Activated T-cell treated with anti-CD3 and anti-CD28 coated beads, Interleukin-2, amount 50 U/mL, for 24 hours (primary cell): ENCODE results near the gene ATXN1.
"Not testable (repeated sequence)": the region's sequence is repeated elsewhere in the genome, so short reads cannot be mapped to it uniquely, and the experiment has no call there.

Source experiments
- DNase-seq: peaks from one replicate; pipeline ENCODE4 v3.0.0-alpha.2; 2020
- H3K27ac Mint-ChIP-seq: 2 replicates; pipeline ENCODE4 v1.8.0; 2020; ENCODE audit warnings: mild to moderate bottlenecking, mixed read lengths
- H3K27me3 Mint-ChIP-seq: 2 replicates; pipeline ENCODE4 v1.8.0; 2020; ENCODE audit warnings: mixed read lengths
- H3K36me3 Mint-ChIP-seq: 2 replicates; pipeline ENCODE4 v1.8.0; 2020; ENCODE audit warnings: low read depth, mixed read lengths
- H3K4me1 Mint-ChIP-seq: 2 replicates; pipeline ENCODE4 v1.8.0; 2020; ENCODE audit warnings: low read depth, mixed read lengths
- H3K4me3 Mint-ChIP-seq: 2 replicates; pipeline ENCODE4 v1.8.0; 2020; ENCODE audit warnings: mild to moderate bottlenecking, moderate library complexity, mixed read lengths
- H3K9me3 Mint-ChIP-seq: 2 replicates; pipeline ENCODE4 v1.8.0; 2020; ENCODE audit warnings: mixed read lengths

Gene ATXN1

DNA sequence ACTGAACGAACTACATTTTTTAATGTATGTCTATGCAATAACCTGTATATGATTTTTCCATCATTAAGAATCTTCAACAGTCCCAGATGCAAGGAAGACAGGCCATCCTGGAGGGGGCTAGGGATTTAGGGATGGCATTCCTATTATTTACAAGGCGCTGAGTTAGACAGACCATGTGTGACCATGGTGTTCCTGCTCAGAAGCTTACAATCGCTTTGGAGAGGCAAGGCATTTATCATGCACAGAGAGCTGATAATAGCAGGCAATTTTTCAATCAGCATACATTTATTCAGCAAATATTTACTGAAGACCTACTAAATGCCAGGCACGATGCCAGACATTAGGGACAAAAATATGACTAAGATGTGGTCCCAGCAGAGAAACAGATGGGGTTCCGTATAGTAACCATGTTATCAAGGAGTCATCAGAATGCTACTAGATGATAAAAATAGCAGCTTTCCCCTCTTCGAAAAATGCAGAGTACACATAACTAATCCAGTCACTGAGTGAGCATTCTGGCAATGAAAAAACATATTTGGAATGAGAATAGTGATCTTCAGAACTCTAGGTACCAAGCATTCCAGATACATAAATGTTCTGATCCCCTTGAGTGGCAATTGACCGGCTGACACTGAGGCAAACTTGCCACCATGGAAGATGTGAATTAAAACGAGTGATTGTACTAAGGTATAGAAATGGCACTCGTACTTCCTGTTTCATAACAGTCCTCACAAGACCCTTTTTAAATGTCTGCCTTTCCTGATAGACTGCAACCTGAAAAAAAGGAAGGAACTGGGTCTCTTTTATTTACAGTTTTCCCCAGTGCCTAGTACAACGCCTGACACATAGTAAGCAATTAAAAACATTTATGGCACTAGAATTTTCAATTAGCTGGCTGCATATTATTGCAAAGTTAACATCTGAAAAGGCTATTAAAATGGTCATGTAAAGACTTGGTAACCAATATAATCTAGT is 135.7 kb downstream of the ATXN1 start:
- H3K27ac Mint-ChIP-seq: peak overlapping the region; percentile 39
- peaks cover 2% of the 10 kb centered on the region for H3K9me3 Mint-ChIP-seq
- peaks cover 30% of the 10 kb centered on the region for H3K36me3 Mint-ChIP-seq
- no peak overlapping the region for H3K4me3 Mint-ChIP-seq
- peaks cover 37% of the 10 kb centered on the region for H3K4me1 Mint-ChIP-seq
- H3K27me3 Mint-ChIP-seq: no peaks in the 10 kb centered on the region
- DNase-seq: no peak

DNA sequence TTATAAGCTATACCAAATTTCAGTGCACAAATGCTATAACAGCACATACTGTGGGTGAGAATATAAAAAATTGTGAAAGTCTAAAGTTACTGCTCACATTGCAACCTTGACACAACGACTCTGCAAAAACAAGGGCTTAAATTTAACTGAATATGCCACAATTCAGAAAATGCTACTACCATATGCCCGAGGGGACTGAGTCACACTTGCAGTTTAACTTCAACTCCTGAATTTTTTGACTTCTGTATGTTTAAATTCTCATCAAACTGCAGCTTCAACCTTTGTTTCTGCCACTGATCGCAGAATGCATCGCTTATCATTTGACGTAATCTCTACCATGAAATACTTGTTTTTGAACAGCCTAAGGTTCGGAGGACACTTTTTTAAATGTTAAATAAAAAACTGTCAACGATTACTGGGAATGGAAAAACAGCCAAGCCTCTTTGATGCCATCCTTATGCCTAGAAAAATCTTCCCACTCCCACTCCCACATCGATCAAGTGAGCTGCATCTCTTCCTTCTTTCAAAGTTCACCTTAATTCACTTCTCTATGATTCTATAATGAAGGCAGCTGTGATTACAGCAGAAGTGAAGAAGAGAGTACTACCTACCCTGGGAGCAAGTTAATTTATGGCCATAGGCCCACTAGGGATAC is 136.5 kb downstream of the ATXN1 start:
- H3K27me3 Mint-ChIP-seq: no peaks in the 10 kb centered on the region
- DNase-seq: no peak
- H3K4me3 Mint-ChIP-seq: no peak overlapping the region
- H3K9me3 Mint-ChIP-seq: peaks cover 2% of the 10 kb centered on the region
- peaks cover 44% of the 10 kb centered on the region for H3K4me1 Mint-ChIP-seq
- H3K36me3 Mint-ChIP-seq: peaks cover 23% of the 10 kb centered on the region
- H3K27ac Mint-ChIP-seq: no peak overlapping the region

DNA sequence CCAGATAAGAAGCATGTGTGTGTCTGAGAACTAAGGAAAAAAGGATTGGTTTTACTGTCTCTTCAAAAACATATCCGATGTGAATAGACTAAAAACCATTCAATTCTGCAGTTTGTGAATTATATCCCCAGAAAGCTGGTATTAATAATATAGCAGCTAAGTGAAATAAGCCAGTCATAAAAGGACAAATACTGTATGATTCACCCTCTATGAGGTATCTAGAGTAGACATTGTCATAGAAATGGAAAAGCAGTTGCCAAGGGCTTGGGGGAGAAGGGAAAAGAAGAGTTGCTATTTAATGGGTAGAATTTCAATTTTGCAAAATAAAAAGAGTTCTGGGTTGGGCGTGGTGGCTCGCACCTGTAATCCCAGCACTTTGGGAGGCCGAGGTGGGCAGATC is 137.5 kb downstream of the ATXN1 start:
- Mint-ChIP-seq H3K27me3 (no peaks in the 10 kb centered on the region), H3K4me3 (no peak overlapping the region), H3K4me1 (peaks cover 50% of the 10 kb centered on the region), H3K9me3 (no peaks in the 10 kb centered on the region), H3K36me3 (peaks cover 17% of the 10 kb centered on the region), H3K27ac (peak overlapping the region; percentile 18)
- DNase-seq: no peak

DNA sequence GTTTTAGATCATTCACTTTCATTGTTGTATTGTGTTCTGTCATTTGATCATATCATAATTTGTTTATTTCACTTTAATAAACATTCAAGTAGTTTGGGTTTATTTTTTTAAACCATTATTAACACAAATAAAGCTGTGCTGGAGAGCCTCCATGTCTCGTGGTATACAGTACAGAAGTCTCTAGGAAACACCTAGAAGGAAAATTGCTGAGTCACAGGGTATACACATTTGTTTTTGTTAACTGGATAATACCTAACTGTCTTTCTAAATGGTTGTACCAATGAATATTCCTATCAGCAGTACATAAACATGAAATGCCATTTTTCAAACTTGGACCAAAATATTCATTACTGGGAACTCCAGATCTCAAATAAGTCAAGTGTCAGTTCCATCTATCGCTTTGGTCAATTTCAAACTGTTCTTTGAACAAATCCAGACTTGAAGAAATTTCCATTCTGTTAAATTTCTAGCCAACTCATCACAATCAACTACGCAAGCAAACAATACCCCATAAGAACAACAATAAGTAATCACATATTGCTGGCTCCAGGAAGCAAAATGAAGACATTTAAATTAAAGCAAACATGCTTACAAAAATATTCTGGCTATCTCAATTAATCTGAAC is 138.1 kb downstream of the ATXN1 start:
- Mint-ChIP-seq H3K4me3 (no peak overlapping the region), H3K9me3 (no peaks in the 10 kb centered on the region), H3K27me3 (no peaks in the 10 kb centered on the region), H3K4me1 (peaks cover 50% of the 10 kb centered on the region), H3K36me3 (peaks cover 14% of the 10 kb centered on the region), H3K27ac (peak overlapping the region; percentile 7)
- DNase-seq: no peak

DNA sequence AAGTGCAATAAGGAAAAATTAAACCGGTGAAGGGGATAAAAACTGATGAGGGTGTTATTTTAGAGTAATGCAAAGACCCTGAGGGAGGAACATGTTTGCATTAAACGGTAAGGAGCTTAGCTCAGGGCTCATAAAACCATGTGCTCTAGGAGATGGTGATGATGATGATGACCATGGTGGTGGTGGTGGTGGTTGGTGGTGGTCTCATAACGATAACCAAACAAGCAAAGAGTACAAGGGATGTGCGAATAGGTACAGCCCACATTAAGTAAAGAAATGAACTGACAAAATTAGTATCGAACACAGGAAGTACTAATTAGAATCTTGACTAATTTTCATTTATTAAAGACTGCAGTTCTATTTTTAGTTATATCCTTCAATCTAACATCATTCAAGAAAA is 139.1 kb downstream of the ATXN1 start:
- Mint-ChIP-seq H3K27ac (no peak overlapping the region), H3K27me3 (no peaks in the 10 kb centered on the region), H3K4me3 (no peak overlapping the region), H3K36me3 (peaks cover 10% of the 10 kb centered on the region), H3K9me3 (no peaks in the 10 kb centered on the region), H3K4me1 (peaks cover 52% of the 10 kb centered on the region)
- no peak for DNase-seq

DNA sequence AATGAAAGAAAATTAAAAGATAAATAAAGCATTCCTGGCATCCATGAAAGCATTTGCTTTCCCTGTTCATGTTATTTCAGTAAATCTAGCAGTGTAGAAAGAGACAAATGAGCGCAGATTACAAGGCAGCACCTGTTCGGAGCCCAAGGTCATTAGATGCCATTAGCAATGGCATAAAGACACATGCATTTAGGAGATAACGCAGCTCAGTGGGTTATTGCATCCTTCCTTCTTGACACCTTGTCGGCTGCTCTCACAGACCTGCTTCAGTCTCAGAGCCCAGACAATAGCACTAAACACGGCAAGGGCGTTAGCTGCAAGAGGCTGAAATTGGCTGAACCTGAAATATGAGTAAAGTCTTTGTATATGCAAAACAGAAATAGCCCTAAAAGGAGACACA is 140.3 kb downstream of the ATXN1 start:
- DNase-seq: no peak
- no peaks in the 10 kb centered on the region for H3K9me3 Mint-ChIP-seq
- no peak overlapping the region for H3K4me3 Mint-ChIP-seq
- H3K27me3 Mint-ChIP-seq: no peaks in the 10 kb centered on the region
- no peak overlapping the region for H3K27ac Mint-ChIP-seq
- H3K4me1 Mint-ChIP-seq: peaks cover 50% of the 10 kb centered on the region
- peaks cover 10% of the 10 kb centered on the region for H3K36me3 Mint-ChIP-seq

DNA sequence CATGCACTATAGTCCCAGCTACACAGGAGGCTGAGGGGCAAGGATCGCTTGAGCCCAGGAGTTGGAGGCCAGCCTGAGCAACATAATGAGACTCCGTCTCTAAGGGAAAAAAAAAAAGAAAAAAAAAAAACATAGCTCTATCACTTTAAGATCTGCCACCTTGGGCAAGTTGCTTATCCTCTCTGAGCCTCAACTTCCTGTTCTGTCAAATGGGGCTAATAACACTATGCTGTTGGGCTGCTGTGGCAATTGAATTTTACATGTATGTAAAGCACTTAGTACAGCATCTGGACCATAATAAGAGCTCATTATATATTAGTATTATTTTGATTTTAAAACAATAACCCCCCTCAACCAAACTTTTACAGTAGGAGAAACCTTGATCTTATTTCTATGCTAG is 141.5 kb downstream of the ATXN1 start:
- Mint-ChIP-seq H3K27me3 (no peaks in the 10 kb centered on the region), H3K9me3 (no peaks in the 10 kb centered on the region), H3K27ac (peak overlapping the region; percentile 6), H3K4me1 (peaks cover 47% of the 10 kb centered on the region), H3K4me3 (no peak overlapping the region), H3K36me3 (peaks cover 11% of the 10 kb centered on the region)
- DNase-seq: no peak

DNA sequence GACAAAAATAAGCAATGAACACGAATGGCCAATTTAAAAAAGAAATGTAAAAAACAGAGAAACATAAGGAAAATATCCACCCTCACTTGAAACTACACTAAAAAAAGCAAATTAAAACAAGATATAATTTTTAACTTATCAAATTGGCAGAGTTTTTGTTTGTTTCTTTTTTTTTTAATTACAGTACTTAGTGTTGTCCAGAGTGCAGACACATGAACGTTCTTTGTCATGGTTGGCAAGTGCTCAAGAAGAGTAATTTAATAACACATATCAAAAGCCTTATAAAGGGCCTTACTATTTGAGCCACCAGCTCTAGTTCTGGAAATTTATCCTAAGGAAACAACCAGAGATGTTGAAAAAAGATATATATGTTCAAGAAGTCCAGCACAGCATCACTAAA is 142.3 kb downstream of the ATXN1 start:
- DNase-seq: no peak
- Mint-ChIP-seq H3K4me3 (no peak overlapping the region), H3K27ac (no peak overlapping the region), H3K4me1 (peaks cover 42% of the 10 kb centered on the region), H3K36me3 (peaks cover 11% of the 10 kb centered on the region), H3K9me3 (no peaks in the 10 kb centered on the region), H3K27me3 (no peaks in the 10 kb centered on the region)

DNA sequence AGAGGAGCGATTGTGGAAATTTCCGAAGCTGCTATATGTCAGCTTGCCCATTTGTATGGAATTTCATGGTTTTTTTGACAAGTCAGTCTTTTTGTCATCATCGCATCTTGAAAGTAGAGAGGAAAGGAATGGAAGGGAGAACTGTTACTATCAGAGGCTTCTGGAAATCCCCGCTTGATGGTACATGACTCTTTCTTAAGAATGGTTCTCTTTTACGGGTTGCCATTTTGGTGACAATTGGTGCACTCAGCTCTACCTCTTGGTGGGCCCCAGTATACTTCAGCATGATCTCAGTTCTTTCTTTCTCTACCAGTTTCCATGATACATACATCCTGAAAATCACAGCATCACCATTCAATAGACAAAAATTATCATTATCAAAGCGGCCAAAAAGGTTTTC is 146.0 kb downstream of the ATXN1 start:
- H3K9me3 Mint-ChIP-seq, DNase-seq, H3K27ac Mint-ChIP-seq, H3K4me3 Mint-ChIP-seq, H3K27me3 Mint-ChIP-seq: not testable (repeated sequence)
- H3K4me1 Mint-ChIP-seq: peaks cover 13% of the 10 kb centered on the region
- peaks cover 17% of the 10 kb centered on the region for H3K36me3 Mint-ChIP-seq

DNA sequence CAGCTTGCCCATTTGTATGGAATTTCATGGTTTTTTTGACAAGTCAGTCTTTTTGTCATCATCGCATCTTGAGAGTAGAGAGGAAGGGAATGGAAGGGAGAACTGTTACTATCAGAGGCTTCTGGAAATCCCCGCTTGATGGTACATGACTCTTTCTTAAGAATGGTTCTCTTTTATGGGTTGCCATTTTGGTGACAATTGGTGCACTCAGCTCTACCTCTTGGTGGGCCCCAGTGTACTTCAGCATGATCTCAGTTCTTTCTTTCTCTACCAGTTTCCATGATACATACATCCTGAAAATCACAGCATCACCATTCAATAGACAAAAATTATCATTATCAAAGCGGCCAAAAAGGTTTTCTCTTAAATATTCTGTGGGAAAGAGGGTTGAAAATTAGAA is 147.1 kb downstream of the ATXN1 start:
- H3K9me3 Mint-ChIP-seq, H3K27ac Mint-ChIP-seq, DNase-seq, H3K27me3 Mint-ChIP-seq, H3K4me3 Mint-ChIP-seq, H3K4me1 Mint-ChIP-seq: not testable (repeated sequence)
- H3K36me3 Mint-ChIP-seq: peaks cover 23% of the 10 kb centered on the region

DNA sequence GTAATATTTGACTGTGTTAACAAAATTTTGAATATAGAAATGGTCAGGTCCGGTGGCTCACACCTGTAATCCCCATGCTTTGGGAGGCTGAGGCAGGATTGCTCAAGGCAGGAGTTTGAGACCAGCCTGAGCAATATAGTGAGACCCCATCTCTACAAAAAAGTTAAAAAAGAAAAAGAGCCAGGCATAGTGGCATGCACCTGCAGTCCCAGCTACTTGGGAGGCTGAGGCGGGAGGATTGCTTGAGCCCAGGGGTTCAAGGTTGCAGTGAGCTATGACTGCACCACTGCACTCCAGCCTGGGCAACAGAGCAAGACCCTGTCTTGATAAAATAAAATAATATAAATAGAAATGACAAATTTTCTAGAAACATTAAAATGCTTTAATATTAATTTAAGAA is 147.8 kb downstream of the ATXN1 start:
- H3K4me3 Mint-ChIP-seq, DNase-seq, H3K27ac Mint-ChIP-seq, H3K27me3 Mint-ChIP-seq, H3K9me3 Mint-ChIP-seq, H3K4me1 Mint-ChIP-seq: not testable (repeated sequence)
- H3K36me3 Mint-ChIP-seq: peaks cover 26% of the 10 kb centered on the region

DNA sequence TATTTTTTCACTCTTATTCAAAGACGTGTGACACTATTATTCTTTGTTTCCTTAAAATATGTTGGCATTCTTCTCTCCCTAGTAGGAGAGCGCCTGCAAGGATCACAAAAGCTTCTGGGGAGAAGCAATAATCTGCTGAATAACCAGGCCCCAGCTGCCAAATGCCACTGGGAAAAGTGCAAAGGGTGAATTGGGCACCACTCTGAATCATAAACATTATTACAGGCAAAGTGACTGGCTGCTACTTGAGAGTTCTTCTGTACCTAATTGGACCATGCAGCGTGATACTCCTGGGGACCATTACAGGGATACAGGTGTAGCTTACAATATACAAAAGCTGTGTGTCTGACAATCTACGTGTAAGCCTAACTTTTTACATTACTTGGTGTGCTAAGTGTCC is 152.8 kb downstream of the ATXN1 start:
- no peak overlapping the region for H3K4me3 Mint-ChIP-seq
- H3K27me3 Mint-ChIP-seq: no peaks in the 10 kb centered on the region
- H3K36me3 Mint-ChIP-seq: peaks cover 33% of the 10 kb centered on the region
- H3K9me3 Mint-ChIP-seq: no peaks in the 10 kb centered on the region
- H3K4me1 Mint-ChIP-seq: peaks cover 9% of the 10 kb centered on the region
- DNase-seq: no peak
- H3K27ac Mint-ChIP-seq: no peak overlapping the region

DNA sequence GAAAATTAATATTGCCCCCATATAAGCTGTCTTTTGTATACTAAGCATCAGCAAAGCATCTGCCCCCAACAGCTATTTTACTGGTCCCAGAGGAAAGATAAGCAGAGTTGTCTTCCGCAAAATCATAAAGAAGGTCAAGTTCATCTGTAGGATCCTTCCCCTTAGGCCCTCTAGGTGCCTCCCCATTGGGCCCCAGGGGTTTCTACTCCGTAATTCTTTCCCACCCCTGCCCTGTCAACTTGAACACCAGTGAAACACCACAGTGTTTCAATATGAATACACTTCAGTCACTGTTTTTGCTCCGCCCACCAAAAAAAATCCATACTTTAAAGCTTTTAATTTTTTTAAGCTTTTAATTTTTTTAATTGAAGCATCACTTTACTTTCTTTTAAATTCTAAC is 159.2 kb downstream of the ATXN1 start:
- peak overlapping the region; percentile 15 for H3K4me3 Mint-ChIP-seq
- peaks cover 2% of the 10 kb centered on the region for H3K9me3 Mint-ChIP-seq
- H3K27me3 Mint-ChIP-seq: no peaks in the 10 kb centered on the region
- peak; percentile 60 for DNase-seq
- H3K36me3 Mint-ChIP-seq: peaks cover 24% of the 10 kb centered on the region
- peaks cover 46% of the 10 kb centered on the region for H3K4me1 Mint-ChIP-seq
- H3K27ac Mint-ChIP-seq: peak overlapping the region; percentile 77

DNA sequence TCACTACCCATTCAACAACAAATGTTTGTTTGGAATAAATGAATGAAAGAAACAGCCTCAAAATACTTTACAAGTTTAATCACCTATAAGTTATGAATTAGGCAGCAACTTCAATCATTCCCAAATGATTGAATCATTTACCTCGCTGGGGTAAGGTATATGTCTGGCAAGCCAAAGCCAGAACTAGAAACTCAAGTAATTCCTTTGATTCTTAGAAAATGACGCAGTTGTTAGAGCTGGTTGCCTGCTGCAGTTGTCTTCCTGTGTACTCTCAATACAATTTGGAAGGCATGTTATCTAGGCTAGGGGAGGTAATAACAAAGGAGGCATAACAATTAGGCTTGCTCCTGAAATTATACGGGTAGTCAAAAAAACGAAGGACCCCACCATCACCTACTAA is 160.6 kb downstream of the ATXN1 start:
- H3K36me3 Mint-ChIP-seq: peaks cover 29% of the 10 kb centered on the region
- peaks cover 46% of the 10 kb centered on the region for H3K4me1 Mint-ChIP-seq
- no peak overlapping the region for H3K4me3 Mint-ChIP-seq
- DNase-seq: no peak
- H3K9me3 Mint-ChIP-seq: peaks cover 2% of the 10 kb centered on the region
- no peaks in the 10 kb centered on the region for H3K27me3 Mint-ChIP-seq
- H3K27ac Mint-ChIP-seq: no peak overlapping the region

DNA sequence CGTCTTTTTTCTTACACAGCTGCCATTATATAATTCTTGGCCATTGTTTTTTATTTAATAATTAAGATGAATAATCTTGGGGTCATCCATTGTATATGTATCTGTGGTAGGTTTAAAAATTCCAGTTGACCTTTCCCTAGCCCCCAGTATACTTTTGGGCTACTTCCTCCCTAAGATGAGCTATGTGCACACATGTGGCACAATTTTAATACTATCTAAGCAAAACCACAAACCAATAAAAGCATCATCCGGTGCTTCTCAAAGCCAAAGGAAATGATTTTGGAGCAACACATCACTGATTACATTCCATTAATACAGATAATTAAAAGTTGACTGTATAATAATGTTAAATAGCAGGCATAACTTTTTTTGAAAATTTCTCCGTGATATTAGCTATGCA is 161.2 kb downstream of the ATXN1 start:
- Mint-ChIP-seq H3K27ac (no peak overlapping the region), H3K4me1 (peaks cover 46% of the 10 kb centered on the region)

More for the DNA sequence above, 161.2 kb downstream of the ATXN1 start:
- Mint-ChIP-seq H3K9me3 (peaks cover 2% of the 10 kb centered on the region), H3K4me3 (no peak overlapping the region), H3K27me3 (no peaks in the 10 kb centered on the region), H3K36me3 (peaks cover 29% of the 10 kb centered on the region)
- DNase-seq: no peak
